HG02870 (cell line): ENCODE measurements around the gene FAM83D.
"Not testable (repeated sequence)": the region's sequence is repeated elsewhere in the genome, so short reads cannot be mapped to it uniquely, and the experiment has no call there.

ENCODE experiments used
- ATAC-seq: cut with Tn5 transposase; IDR thresholded peaks from one replicate; pipeline ENCODE4 v1.9.1; 2021; ENCODE audit warnings: mild to moderate bottlenecking, moderate library complexity; ENCODE audit not compliant: unreplicated experiment

The FAM83D gene

GRCh38 chr20:38932457-38933120 is 6.4 kb downstream of the FAM83D start:
- ATAC-seq = no peak

DNA sequence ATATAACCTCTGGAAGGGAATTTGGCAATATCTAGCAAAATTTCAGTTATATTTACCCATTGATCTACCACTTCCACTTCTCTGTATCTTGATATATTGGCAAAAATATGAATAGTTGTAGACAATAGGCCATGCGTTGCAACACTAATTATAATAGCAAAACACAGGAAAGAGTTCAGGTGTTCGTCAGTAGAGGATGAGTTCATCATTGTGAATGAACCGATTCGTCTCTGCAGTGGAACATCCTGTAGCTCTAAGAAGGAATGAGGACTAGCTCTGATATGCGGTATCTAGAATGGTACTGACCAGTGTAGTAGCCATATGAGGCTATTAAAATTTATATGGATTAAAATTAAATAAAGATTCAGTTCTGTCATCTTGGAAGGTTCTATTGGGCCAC is 8.3 kb downstream of the FAM83D start:
- ATAC-seq = no peak

DNA sequence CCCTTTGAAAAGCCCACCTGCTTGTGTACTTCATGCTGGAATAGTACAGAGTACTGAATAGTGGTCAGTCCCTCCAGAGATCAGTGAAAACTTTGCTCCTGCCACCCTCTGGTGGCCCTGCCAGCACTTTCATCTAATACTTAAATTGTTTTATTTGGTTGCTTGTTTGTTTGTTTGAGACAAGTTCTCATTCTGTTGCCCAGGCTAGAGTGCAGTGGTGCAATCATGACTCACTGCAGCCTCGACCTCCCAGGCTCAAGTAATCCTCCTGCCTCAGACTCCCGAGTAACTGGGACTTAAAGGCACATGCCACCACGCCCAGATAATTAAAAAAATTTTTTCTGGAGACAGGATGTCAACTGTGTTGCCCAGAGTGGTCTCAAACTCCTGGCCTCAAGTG is 9.1 kb downstream of the FAM83D start:
- no peak for ATAC-seq

- ATAC-seq = no peak
Measured at GRCh38 chr20:38935967-38936407, 9.8 kb downstream of the FAM83D start.

DNA sequence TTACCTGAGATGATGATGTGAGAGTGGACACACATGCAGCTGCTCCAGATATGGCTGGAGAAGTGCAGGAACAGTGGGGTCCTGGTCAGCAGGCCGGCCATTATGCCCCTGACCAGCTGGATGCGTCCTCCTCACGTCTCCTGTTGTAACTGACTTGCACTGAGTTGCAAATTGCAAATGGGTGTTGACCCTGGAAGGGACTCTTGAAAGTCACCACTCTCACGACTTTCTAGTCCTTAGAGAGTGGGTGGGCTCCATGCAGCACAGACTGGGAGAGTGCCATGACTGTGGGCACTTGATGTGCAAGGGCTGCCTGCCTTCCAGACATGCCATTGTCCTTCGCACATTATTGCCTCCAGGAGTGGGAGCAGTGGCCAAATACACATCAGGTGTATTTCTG is 10.8 kb downstream of the FAM83D start:
- ATAC-seq = no peak

- ATAC-seq = no peak
Measured at GRCh38 chr20:38937978-38938473, 11.8 kb downstream of the FAM83D start.

DNA sequence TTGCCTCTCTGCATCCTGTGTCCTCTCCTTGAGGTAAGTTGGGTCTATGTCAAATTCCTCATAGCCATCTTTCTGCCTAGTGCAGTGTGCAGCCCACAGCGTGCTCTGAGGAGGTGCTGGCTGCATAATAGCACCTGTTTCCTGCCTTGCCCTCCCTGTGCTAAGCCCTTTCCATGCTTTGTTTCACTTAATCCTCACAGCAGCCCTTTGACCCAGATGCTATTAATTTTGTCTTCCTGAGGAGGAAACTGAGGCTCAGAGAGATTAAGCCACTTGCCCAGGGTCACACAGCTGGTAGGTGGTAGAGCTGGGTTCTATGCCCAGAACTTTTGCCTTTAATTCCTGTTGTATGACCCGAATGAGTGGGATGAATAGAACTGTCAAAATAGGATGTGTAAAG is 13.5 kb downstream of the FAM83D start:
- no peak for ATAC-seq

DNA sequence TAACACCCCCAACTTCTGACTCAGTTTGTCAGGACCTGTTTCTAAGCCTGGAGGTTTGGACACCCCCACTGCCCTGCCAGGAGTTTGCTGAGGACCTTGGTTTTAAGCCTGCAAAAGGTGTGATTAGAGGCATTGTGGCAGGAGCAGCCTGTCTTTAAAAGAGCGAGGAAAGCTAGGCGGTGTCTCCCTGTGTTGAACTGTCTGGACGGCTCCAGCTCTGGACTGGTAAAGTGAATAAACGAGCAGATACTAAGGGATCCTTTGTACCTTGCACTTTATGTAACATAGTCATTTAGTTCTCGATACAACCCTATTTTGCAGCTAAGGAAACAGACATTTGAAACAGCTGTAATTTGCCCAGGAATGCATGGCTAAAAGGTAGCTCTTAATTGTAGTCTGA is 14.4 kb downstream of the FAM83D start:
- no peak for ATAC-seq

GRCh38 chr20:38941726-38942389 is 15.6 kb downstream of the FAM83D start:
- no peak for ATAC-seq

DNA sequence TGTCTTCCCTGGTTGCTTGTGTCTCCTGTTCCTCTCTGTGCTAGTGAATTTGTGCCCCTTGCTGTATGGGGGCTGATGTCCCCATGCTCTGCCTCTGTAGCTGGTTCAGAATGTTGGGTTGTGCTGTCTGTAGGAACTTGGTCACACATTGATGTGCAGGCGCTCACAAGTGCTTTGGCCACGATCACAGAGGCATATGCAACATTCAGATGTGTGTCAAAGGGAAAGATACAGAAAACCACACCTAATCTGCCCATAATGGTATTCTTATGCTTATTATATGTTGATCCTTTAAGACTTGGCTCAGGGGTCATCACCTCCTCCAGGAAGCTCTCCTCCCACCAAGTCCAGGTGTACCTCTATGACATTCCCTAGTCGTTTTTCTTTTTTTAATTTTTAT is 18.8 kb downstream of the FAM83D start:
- ATAC-seq = no peak

GRCh38 chr20:38946836-38947235 is 20.6 kb downstream of the FAM83D start:
- ATAC-seq = no peak

DNA sequence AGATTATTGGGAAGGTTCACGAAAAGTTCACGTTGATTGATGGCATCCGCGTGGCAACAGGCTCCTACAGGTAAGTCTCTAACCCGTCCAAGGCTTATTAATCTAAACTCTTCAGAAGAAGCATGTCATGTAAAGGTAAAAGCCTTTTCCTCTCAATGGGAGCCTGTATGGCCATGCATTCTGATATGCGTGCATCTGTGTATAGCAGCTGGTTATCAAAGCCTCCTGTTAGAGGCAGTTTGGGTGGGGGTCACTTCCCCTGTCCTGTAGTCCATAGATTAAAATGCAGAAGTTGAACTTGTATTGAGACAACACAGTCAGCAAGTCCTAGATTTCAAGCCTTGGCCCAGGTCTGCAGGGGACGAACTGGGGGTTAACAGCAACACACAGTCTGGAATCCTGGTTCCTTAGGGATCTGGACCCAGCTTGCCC is 21.7 kb downstream of the FAM83D start:
- no peak for ATAC-seq

GRCh38 chr20:38950254-38950653 is 24.0 kb downstream of the FAM83D start:
- no peak for ATAC-seq

DNA sequence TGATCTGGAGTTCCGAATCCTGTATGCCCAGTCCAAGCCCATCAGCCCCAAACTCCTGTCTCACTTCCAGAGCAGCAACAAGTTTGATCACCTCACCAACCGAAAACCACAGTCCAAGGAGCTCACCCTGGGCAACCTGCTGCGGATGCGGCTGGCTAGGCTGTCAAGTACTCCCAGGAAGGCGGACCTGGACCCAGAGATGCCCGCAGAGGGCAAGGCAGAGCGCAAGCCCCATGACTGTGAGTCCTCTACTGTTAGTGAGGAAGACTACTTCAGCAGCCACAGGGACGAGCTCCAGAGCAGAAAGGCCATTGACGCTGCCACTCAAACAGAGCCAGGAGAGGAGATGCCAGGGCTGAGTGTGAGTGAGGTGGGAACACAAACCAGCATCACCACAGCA is 25.4 kb downstream of the FAM83D start:
- ATAC-seq = no peak

DNA sequence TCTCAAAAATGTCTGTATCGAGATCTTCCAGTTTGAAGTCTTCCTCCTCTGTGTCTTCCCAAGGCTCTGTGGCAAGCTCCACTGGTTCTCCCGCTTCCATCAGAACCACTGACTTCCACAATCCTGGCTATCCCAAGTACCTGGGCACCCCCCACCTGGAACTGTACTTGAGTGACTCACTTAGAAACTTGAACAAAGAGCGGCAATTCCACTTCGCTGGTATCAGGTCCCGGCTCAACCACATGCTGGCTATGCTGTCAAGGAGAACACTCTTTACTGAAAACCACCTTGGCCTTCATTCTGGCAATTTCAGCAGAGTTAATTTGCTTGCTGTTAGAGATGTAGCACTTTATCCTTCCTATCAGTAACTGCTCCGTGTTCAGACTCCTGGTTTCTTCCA is 25.9 kb downstream of the FAM83D start:
- ATAC-seq = no peak

GRCh38 chr20:38953630-38954340 is 27.6 kb downstream of the FAM83D start:
- ATAC-seq = no peak

DNA sequence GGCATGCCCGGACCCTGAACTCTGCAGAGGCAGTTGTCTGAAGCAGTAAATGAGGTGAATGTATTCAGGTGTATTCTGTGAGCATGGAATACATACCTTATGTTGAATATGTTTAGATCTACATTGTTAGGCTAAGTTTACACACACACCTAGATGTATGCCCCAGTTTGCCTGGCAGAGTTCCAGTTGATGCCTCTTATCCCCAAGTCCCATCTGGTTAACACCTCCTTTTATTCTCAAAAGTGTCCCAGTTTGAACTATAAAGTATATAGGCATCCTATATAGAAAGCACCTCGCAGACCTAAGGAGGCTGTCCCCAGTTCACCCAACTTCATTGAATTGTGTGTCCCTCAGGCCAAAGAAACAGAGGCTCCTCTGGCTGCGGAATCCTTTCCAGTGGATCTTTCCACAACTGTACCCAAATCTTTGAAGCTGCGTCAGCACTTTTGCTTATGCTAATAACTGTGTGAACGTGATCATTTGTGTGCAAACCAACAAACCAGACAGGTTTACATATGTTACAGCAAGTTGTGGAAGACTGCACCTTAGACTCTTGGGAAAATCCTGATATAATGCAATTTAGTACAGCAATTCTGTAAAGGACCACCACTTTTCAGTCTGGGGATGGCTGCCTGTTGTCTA is 31.1 kb downstream of the FAM83D start:
- no peak for ATAC-seq

DNA sequence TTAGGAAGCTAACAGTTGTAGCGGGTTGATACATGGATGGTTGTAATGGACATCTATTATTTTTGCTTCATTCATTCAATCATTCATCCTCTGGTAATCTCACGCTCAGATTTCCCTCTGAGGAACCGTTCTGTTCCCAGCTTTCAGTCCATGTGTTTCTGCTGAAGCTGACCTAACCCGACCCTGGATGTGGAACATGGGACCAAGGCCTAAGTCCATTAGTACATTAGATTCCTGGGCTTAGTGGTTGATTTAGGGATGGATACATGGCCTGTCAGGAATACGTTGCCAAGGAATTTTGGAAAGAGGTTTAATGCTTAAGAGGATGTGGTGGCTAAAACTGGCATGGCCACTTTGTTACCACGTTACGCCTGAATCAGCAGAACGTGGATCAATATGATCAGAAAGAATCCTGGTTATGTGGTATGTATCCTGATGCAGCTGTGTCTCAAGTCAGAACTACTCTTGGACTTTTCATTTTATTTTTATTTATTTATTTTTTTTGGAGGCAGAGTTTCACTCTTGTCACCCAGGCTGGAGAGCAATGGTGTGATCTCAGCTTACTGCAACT is 31.8 kb downstream of the FAM83D start:
- ATAC-seq = no peak

DNA sequence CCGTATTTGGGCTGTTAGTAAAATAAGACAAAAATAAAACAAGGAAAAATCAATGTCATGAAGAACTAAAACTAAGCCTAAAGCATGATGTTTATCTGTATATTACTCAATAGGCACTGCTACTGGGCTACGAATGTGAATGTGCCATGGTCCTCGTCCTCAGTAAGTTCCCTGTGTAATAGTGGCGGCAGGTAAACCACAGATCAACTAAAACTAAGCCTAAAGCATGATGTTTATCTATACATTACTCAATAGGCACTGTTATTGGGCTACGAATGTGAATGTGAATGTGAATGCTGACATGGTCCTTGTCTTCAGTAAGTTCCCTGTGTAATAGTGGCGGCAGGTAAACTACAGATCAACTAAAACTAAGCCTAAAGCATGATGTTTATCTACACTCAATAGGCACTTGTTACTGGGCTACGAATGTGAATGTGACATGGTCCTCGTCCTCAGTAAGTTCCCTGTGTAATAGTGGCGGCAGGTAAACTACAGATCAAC is 34.0 kb downstream of the FAM83D start:
- ATAC-seq = not testable (repeated sequence)

DNA sequence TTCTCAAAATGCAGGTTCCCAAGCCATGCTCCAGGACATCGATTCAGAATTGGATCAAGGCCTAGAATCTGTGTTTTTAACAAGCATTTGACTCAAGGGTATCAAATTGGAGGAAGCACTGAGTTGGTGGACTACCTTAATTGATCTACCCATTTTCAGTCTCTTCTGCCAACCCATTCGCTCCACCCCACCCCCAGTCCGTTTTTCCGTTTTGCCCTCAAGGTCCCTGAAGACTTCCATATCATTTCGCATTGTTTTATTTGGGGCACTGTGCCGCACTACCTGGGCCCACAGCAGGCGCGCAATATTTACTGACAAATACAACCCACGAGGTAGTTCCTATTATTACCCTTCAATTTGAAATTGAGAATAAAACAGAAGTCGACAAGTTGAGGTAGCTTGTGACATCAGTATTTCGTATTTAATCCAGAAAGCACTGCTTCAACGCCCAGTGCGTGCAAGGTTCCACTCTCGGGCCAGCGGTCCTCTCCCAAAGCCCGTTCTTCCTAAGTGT is 35.4 kb downstream of the FAM83D start:
- ATAC-seq = no peak
